ENCODE results near the gene MCM5. TPM values are rescaled to one million over a fixed set of nuclear protein-coding genes. Genes with fewer than 3 reads are reported as not detected.

MCM5 gene
- total and polyA plus RNA-seq, 2 of the 13 experiments (the other 11 are each of a cell fraction or from before 2014, with no cell fraction given), result 40.2 to 93.5 TPM

- TF ChIP-seq ZNF597 (CRISPR knock-in tag; IDR thresholded peaks at IDR 0.05) (no peak), TCF7 (IDR thresholded peaks at IDR 0.05; ENCODE audit: low read depth) (no peak), ZNF143 (CRISPR knock-in tag; IDR thresholded peaks at IDR 0.05) (no peak), ZSCAN9 (CRISPR knock-in tag; IDR thresholded peaks at IDR 0.05; ENCODE audit: borderline replicate concordance) (no peak)
These were observed 6.5 kb downstream of the MCM5 start (continued) for GRCh38 chr22:35406443-35406842.

- intact Hi-C loops (cut with micrococcal nuclease; ENCODE audit: unreplicated experiment) (no loop called here), in situ Hi-C loops (cut with HindIII; ENCODE audit: extremely low pct_ligation_motif_present, low pct_unique_long_range_greater_than_20kb) (no loop called here)
- no peaks in the 10 kb centered on the region for H3K9me3 ChIP-seq (ENCODE audit: low read length)
- BruUV-seq (replicated peaks), result no TSS peak
- H3K36me3 ChIP-seq (replicated peaks in 1 of 2; ENCODE audit: control insufficient read depth in 1 of 2, insufficient read depth in 2 of 2, low read length in 2 of 2), result peaks cover 16 to 75% of the 10 kb centered on the region in 2 experiments
- no peak for ATAC-seq
- H3K79me2 ChIP-seq (ENCODE audit: insufficient read depth, low read length), result no peaks in the 10 kb centered on the region
- no peaks in the 10 kb centered on the region for H3K27me3 ChIP-seq (ENCODE audit: control insufficient read depth in 1 of 2, insufficient read depth in 2 of 2, low read length in 2 of 2)
- TF ChIP-seq GATAD2A (CRISPR knock-in tag; IDR thresholded peaks at IDR 0.05) (no peak), ZNF713 (CRISPR knock-in tag; IDR thresholded peaks at IDR 0.05) (no peak), GTF2F1 (IDR thresholded peaks at IDR 0.05; ENCODE audit: low read length) (no peak), NR2F1 (CRISPR knock-in tag; IDR thresholded peaks at IDR 0.05) (no peak), ZNF737 (CRISPR knock-in tag; IDR thresholded peaks at IDR 0.05; ENCODE audit: borderline replicate concordance) (no peak)
- no peak overlapping the region for H2AFZ ChIP-seq (ENCODE audit: low read length)
- peaks cover 39% of the 10 kb centered on the region for H3K4me1 ChIP-seq (ENCODE audit: insufficient read depth, low read length)
- CTCF ChIA-PET (ENCODE audit: low intra/inter-chr PET ratio, low total read pairs), result no interaction called here
- H3K27ac ChIP-seq (ENCODE audit: extremely low read length, insufficient read depth, low read length), result no peak overlapping the region
- H3K4me3 ChIP-seq (replicated peaks in 1 of 3; ENCODE audit: insufficient read depth in 1 of 3, low read depth in 2 of 3, low read length in 3 of 3), result no peak overlapping the region
- DNase-seq (ENCODE audit: low spot score), result no peak
- H4K20me1 ChIP-seq (ENCODE audit: insufficient read depth, low read length), result no peaks in the 10 kb centered on the region
- FAIRE-seq, result no peak
- 83% methylated on average over 7 of the region's 7 CpGs for WGBS (ENCODE audit: low lambda C conversion rate)
- no peak overlapping the region for H3K4me2 ChIP-seq (ENCODE audit: low read depth, low read length)
- POLR2A ChIA-PET, result no interaction called here
- no peak overlapping the region for H3K9ac ChIP-seq (ENCODE audit: insufficient read depth, low read depth, low read length)
These were observed 7.4 kb downstream of the MCM5 start for GRCh38 chr22:35407362-35407761.

Measured in HepG2 (cell line).